OCI-LY3 (cell line): ENCODE data around the gene F2RL2.

Source experiments
- H2AFZ ChIP-seq: fragments of 200-600, 300-600 bp; shearing (Covaris generic); 2 replicates; pipeline ENCODE4 v1.6.0; 2014; ENCODE audit warnings: antibody characterized with exemption, low read depth, low read length
- H3K27ac ChIP-seq: fragments of 200-600, 300-600 bp; sonication (generic); 2 replicates; pipeline ENCODE4 v1.5.1; 2014; ENCODE audit warnings: mild to moderate bottlenecking, low read length, moderate library complexity, mixed read lengths
- H3K27me3 ChIP-seq: fragments of 200-600, 300-600 bp; sonication (generic); 2 replicates; pipeline ENCODE4 v1.6.1; 2014; ENCODE audit warnings: low read depth, low read length, mixed read lengths
- H3K36me3 ChIP-seq: fragments of 200-600, 300-600 bp; sonication (generic); replicated peaks from 2 replicates; pipeline ENCODE3; 2014; ENCODE audit warnings: low read depth, low read length, mixed read lengths
- H3K4me1 ChIP-seq: fragments of 300-600, 200-600 bp; sonication (generic); 2 replicates; pipeline ENCODE4 v1.6.1; 2014; ENCODE audit warnings: low read length, mixed read lengths
- H3K4me2 ChIP-seq: fragments of 200-600, 300-600 bp; sonication (generic); 2 replicates; pipeline ENCODE4 v1.6.1; 2014; ENCODE audit warnings: low read length, mixed read lengths
- H3K4me3 ChIP-seq: fragments of 300-600, 200-600 bp; sonication (generic); 2 replicates; pipeline ENCODE4 v1.5.1; 2014; ENCODE audit warnings: antibody characterized with exemption, mild to moderate bottlenecking, low read length, moderate library complexity
- H3K79me2 ChIP-seq: fragments of 300-600, 200-600 bp; shearing (Covaris generic); 2 replicates; pipeline ENCODE4 v1.6.1; 2014; ENCODE audit warnings: mild to moderate bottlenecking, low read length, mixed read lengths
- H3K9ac ChIP-seq: fragments of 300-600, 200-600 bp; shearing (Covaris generic); 2 replicates; pipeline ENCODE4 v1.6.0; 2014; ENCODE audit warnings: mild to moderate bottlenecking, low read length, moderate library complexity
- H3K9me3 ChIP-seq: fragments of 200-600, 300-600 bp; shearing (Covaris generic); 2 replicates; pipeline ENCODE4 v1.6.1; 2014; ENCODE audit warnings: low read length, mixed read lengths; ENCODE audit not compliant: insufficient read depth
- H4K20me1 ChIP-seq: fragments of 200-600, 300-600 bp; sonication (generic); 2 replicates; pipeline ENCODE4 v1.6.1; 2016; ENCODE audit warnings: low read length, mixed read lengths; ENCODE audit not compliant: insufficient read depth
- EZH2phosphoT487 ChIP-seq: fragments of 200-600 bp; shearing (Covaris generic); IDR thresholded peaks from 2 replicates; pipeline ENCODE4 v1.6.1; 2018; ENCODE audit warnings: antibody characterized with exemption, mixed run types, low read depth
- TF ChIP-seq, protein P1 (sequence below): fragments of 200-600, 300-600 bp; sonication (generic); IDR thresholded peaks from 2 replicates; pipeline ENCODE4 v1.5.1; 2014; ENCODE audit warnings: antibody characterized with exemption, low read length, low read depth

The F2RL2 gene

DNA sequence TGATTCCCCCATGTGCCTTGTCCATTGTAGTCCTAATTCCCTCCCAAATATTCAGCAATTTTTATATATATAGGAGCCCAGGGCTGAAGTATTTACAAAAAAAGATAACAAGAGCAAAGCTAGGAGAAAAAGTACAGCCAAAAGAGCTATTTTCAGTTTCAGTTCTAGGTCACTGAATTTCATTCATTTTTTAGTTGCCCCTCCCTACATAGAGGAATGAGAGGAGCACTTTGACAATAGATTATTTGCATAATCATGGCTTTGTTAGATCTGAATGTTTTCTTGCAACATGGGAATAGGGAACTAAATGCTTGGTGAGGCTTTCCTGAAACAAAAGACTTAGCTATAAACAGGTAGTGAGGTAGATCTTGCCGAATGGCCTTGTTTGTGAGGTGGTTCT is 15.3 kb upstream of the F2RL2 start:
- TF ChIP-seq, protein P1, sequence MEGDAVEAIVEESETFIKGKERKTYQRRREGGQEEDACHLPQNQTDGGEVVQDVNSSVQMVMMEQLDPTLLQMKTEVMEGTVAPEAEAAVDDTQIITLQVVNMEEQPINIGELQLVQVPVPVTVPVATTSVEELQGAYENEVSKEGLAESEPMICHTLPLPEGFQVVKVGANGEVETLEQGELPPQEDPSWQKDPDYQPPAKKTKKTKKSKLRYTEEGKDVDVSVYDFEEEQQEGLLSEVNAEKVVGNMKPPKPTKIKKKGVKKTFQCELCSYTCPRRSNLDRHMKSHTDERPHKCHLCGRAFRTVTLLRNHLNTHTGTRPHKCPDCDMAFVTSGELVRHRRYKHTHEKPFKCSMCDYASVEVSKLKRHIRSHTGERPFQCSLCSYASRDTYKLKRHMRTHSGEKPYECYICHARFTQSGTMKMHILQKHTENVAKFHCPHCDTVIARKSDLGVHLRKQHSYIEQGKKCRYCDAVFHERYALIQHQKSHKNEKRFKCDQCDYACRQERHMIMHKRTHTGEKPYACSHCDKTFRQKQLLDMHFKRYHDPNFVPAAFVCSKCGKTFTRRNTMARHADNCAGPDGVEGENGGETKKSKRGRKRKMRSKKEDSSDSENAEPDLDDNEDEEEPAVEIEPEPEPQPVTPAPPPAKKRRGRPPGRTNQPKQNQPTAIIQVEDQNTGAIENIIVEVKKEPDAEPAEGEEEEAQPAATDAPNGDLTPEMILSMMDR, result no peak
- no peak for TF ChIP-seq EZH2phosphoT487
- no peaks in the 10 kb centered on the region for H3K9me3 ChIP-seq
- H4K20me1 ChIP-seq, result no peaks in the 10 kb centered on the region
- H3K4me1 ChIP-seq, result peaks cover 20% of the 10 kb centered on the region
- peak overlapping the region; percentile 65 for H3K4me3 ChIP-seq
- no peak overlapping the region for H3K27ac ChIP-seq
- peak overlapping the region; percentile 35; the same call in 1 of the 2 replicates for H3K9ac ChIP-seq
- H3K36me3 ChIP-seq, result no peaks in the 10 kb centered on the region
- H2AFZ ChIP-seq, result 0 out of 2 replicates have a peak overlapping the region, but pooled peaks have one; percentile 11
- no peaks in the 10 kb centered on the region for H3K27me3 ChIP-seq
- H3K79me2 ChIP-seq, result no peaks in the 10 kb centered on the region
- peak overlapping the region; percentile 81 for H3K4me2 ChIP-seq

DNA sequence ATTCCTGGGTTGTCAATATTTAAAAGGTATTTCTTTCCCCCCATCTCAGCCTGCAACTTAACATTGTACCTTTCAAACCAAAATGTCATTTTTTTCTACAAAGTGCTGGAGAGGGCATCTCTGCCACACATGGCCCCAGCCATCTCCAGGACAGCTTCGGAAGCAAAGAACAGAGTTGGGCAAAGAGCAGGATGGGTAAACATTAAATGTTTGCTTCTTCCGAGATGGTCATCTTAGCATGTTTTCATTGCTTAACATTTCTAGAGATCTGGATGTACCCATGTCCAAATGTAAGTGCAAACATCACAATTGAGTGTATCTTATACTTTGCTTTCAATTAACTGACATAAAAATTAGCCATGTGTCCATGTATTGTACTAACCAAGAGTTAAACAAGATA is 14.3 kb upstream of the F2RL2 start:
- Histone ChIP-seq H3K27ac (no peak overlapping the region), H3K9me3 (no peaks in the 10 kb centered on the region), H3K9ac (no peak overlapping the region), H3K79me2 (no peaks in the 10 kb centered on the region), H4K20me1 (no peaks in the 10 kb centered on the region), H3K4me1 (peaks cover 20% of the 10 kb centered on the region), H3K4me2 (peak overlapping the region; percentile 81; the same call in 1 of the 2 replicates), H3K36me3 (no peaks in the 10 kb centered on the region), H3K27me3 (no peaks in the 10 kb centered on the region), H2AFZ (no peak overlapping the region), H3K4me3 (no peak overlapping the region)
- TF ChIP-seq, protein P1, result no peak
- TF ChIP-seq EZH2phosphoT487, result no peak

DNA sequence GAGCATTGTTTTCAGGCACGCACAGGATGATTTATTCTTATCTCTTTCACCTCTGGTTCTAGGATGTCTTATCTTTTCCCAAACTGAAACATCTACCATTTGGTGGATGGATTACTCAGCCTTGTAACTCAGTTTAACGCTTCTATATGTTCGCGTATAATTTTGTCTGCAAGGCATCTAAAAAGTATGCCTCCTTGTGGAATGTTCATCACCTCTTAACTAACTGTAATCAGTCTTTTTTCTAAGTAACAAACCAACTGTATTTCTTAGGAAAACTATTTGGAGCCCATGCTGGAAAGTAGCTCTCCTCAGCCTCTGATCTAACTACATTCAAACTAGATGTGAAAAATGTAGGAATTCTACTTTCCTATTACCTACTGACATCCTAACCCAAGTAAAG is 11.5 kb upstream of the F2RL2 start:
- H3K9me3 ChIP-seq, result no peaks in the 10 kb centered on the region
- H3K79me2 ChIP-seq, result no peaks in the 10 kb centered on the region
- H3K9ac ChIP-seq, result no peak overlapping the region
- TF ChIP-seq, protein P1, result no peak
- no peak for TF ChIP-seq EZH2phosphoT487
- no peak overlapping the region for H3K27ac ChIP-seq
- no peak overlapping the region for H3K4me2 ChIP-seq
- H2AFZ ChIP-seq, result no peak overlapping the region
- H4K20me1 ChIP-seq, result no peaks in the 10 kb centered on the region
- H3K4me1 ChIP-seq, result peaks cover 20% of the 10 kb centered on the region
- H3K4me3 ChIP-seq, result no peak overlapping the region
- H3K36me3 ChIP-seq, result no peaks in the 10 kb centered on the region
- H3K27me3 ChIP-seq, result no peaks in the 10 kb centered on the region

DNA sequence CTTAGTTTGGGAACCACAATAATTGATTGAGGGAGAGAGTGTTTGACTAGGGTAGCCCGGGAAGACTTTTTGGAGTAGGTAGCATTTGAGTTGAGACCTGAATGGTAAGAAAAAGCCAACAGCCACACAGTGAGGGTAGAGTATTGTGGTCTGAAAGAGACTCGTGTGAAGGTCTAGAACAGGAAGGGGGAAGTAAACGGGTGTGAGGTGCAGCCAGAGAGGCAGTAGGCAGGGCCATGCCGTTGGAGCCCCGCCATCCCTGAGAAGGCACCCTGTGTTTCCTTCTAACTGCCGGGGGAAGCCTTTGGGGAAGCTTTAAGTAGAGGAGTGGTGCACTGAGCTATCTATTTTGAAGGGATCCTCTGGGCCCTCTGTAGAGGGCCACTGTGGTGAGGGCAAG is 3.5 kb upstream of the F2RL2 start:
- H4K20me1 ChIP-seq, result no peaks in the 10 kb centered on the region
- no peaks in the 10 kb centered on the region for H3K9me3 ChIP-seq
- H3K27me3 ChIP-seq, result no peaks in the 10 kb centered on the region
- TF ChIP-seq EZH2phosphoT487, result no peak
- TF ChIP-seq, protein P1, result no peak
- H3K4me2 ChIP-seq, result no peak overlapping the region
- peaks cover 8% of the 10 kb centered on the region for H3K4me1 ChIP-seq
- no peak overlapping the region for H3K4me3 ChIP-seq
- no peak overlapping the region for H3K27ac ChIP-seq
- H3K79me2 ChIP-seq, result no peaks in the 10 kb centered on the region
- H2AFZ ChIP-seq, result no peak overlapping the region
- H3K36me3 ChIP-seq, result no peaks in the 10 kb centered on the region
- H3K9ac ChIP-seq, result no peak overlapping the region
